Right ventricle myocardium inferior (tissue), 1 donor: Measurements from ENCODE around the gene MCF2L. TPM values are rescaled to one million over a fixed set of nuclear protein-coding genes. Genes with fewer than 3 reads are reported as not detected.
A peak's percentile ranks its signal among the peaks of the same experiment; 100 is the strongest.

Experiments used
- ATAC-seq: fragments of 200-7000 bp; cut with Tn5 transposase; one replicate; pipeline ENCODE4 v1.9.1; 2020; ENCODE audit warnings: mild to moderate bottlenecking, moderate library complexity
- DNase-seq: peaks from one replicate; pipeline ENCODE4 v3.0.0; 2021; ENCODE audit errors: missing footprints
- intact Hi-C: fragments of 100-400 bp; cut with DNase I; formaldehyde crosslinking; loops from one replicate; pipeline ENCODE4 v1.11.0; 2022
- total RNA-seq: library from RNA; stranded (reverse); fragmentation: NEBNext Ultra II Directional; extraction: Animal tissue kit (Norgen Biotek cat#: 25700); gene quantifications from one replicate; pipeline ENCODE4 v1.2.1, GENCODE V29; 2021
- donor health status: DM: no; HTN: yes; CAD: no; lungs with severe emphysema.

Gene MCF2L
- total RNA-seq, 1 donor from 2014 or later = 45.9 TPM

DNA sequence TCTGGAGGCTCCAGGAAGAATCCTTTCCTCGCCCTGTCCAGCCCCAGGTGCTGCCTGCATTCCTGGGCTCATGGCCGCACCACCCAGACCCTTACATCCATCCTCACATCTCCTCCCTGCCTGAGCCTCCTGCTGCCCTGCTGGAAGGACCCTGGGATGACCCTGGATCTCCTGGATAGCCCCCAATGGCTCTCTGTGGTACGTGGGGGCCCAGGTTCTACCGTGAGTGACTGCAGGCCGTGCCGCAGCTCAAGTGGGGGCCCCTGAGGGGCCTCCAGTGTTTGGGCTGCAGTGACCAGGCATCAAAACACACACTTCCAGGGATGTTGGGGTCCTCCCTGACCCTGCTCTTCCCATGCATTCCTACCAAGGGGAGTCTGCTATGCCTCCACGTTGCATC is 8.3 kb upstream of the MCF2L start:
- intact Hi-C loops = no loop called here
- DNase-seq = no peak
- ATAC-seq = no peak

DNA sequence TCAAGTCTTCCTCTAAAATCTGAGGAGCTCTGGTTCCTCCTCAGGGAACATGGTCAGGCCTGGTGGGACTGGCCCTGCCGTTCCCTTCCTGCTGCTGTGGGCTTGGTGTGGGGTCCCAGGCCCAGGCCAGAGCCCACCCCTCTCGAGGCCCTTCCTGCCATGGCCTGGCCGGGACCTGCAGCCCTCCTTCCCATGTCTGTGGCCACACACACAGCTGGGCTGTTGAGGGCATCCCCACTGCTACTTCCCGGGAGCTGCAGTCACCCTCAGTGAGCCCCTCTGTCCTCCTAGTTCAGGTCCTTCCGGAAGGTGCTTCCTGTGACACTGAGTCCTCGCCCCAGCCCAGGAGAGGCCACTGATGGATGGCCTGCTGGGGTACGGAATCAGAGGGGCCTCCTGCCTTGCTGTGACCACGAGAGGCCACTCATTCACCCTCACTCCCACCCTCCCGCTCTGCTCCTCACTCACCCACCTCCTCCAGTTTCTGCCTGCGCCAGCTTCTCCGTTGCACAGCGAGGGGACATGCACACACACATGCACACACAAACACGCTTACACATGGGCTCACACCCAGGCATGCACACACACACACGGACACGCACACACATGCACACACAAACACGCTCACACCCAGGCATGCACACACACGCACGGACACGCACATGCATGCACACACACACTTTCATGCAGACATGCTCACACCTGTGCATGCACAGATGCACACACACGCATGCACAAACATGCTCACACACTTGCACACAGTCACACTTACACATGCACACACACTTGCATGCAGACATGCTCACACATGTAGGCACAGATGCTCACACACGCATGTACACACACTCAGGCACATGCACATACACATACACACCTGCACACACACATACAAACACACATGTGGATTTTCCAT is 7.3 kb upstream of the MCF2L start:
- ATAC-seq (no peak), DNase-seq (no peak)
- intact Hi-C loops = no loop called here

DNA sequence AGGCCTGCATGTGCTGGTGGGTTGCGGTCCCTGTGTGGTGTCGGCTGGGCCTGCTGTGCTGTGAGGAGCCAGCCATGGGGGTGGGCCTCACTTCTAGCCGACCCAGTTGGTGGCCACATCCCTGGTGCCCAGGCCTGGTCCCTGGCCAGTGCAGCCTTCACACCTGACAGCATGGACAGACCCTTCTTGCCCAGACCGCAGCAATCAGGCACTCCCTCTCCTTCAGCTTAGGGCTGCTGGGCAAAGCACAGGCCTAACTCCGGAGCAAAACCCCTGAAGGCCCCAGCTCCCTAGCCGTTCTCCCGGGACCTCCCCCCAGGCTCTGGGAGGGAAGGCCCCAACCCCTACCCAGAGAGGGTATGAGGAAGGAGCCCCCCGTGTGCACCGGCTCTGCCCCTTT is 6.6 kb upstream of the MCF2L start:
- DNase-seq = no peak
- intact Hi-C loops = no loop called here
- ATAC-seq = no peak

DNA sequence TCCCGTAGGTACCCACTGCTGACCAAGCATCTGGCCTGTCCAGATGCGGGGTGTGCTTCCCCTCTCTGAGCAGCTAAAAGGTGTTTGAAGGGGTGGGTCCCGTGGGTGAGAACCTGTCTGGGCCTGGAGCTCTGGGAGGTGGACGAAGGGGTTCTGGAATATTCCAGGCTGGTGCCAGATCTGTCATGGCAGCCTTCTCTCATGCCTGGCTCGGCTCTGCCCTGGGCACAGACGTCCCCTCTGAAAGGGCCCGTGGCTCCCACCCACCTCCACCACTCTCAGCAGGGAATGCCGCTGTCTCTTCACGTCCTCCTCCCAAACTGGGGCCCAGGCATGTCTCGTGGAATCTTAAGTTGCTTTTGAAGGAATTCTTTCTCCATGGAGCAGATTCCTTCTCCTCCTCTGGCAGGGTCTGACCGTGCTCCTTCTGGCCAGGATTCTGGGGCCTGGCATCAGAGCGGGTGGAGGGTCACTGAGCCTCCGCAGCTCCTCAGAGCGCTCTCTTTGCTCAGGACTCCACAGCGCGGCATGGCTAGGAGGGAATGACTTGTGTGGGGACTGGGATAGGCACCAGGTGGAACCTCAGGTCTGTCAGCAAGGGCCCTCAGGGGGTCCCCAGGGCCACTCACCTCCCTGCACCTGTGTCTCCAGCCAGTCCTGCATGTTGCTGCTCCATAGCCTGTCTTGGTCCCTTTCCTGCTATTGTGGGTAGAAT is 5.9 kb upstream of the MCF2L start:
- DNase-seq = peak; percentile 26
- no peak for ATAC-seq
- intact Hi-C loops = no loop called here

DNA sequence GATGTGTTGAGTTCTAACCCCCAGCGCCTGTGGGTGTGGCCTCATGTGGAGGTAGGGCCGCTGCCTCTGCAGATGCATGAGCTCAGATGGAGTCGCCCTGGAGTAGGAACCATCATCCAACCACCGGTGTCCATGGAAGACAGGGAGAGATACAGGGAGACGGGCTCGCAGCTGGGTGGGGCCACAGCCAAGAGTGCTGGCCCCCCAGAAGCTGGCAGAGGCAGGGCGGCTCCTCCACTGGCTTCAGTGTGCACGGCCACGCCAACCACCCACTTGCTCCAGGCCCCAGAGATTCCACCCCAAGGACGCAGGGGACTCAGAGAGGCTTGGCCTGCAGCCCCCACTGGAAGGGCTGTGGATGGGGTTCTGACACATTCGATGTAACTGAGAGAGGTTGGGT is 5.4 kb upstream of the MCF2L start:
- intact Hi-C loops = no loop called here
- DNase-seq (peak; percentile 40), ATAC-seq (no peak)

DNA sequence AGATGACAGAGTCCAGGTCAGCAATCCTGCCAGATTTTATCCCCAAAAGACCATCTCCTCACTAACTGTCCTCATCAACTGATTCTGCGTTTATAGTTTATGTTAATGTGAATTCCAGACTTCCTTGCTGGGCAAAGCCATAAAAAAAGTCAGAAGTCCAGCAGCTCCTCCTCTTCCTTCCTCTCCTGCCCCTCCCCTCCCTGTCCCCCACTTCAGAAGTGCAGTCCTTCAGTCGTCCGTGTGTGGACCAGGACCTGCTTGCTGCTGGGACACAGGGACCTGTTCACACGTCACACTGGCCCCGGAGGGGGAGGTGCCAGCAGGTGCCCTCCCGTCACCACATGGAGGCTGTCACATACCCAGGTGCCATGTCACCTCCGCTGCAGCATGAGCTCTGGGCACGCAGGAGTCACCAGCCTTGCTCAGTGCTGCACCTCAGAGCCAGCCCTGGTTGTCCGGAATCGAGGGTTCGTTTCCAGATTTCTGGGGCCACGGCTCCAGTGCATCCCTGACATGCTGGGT is 4.0 kb upstream of the MCF2L start:
- DNase-seq = no peak
- intact Hi-C loops = no loop called here
- ATAC-seq = no peak

DNA sequence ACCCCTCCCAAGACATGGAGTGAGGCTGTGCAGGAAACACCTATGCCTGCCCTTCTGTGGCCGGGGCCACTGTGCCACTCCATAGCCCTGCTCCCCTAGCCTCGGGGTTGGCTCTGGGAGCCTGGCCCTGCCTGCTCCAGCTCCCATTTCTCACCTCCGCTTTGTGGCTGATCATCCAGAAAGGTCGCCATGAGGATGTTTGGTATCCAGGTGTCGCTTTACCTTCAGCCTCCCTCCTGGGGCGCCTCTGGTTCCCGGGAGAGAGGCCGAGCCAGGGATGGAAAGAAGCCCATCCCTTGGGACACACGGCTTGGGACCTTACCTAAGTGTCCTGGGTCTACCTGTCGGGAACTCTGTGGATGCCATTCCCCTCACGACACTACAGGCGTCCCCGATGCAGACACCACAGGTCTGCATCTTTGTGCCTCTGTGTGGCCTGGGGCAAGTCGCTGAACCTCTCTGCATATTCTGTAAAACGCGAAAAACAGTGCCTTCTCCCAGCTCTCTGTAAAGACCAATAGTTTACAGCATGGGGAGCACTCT is 3.4 kb upstream of the MCF2L start:
- ATAC-seq = no peak
- intact Hi-C loops = no loop called here

DNA sequence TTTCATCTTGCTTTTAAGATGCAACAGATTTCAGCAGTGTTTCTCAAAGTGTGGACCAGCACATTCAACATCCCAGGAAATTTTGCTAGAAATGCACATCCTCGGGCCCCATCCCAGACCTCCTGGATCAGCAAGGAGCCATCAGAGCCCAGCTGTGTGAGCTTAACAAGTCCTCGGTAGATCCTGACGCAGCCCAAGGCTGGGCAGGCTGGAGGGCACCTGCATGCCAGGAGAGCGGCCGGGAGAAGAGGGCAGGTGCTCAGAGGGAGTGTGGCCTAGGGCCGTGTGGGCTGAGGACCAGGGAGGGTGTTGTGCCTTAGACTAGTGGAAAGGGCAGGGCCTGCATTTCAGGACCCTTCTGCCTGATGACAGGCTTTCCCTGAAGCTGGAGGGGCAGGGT is 2.2 kb upstream of the MCF2L start:
- DNase-seq (no peak), ATAC-seq (no peak)
- intact Hi-C loops = no loop called here

More for the DNA sequence above, 3.4 kb upstream of the MCF2L start:
- no peak for DNase-seq

DNA sequence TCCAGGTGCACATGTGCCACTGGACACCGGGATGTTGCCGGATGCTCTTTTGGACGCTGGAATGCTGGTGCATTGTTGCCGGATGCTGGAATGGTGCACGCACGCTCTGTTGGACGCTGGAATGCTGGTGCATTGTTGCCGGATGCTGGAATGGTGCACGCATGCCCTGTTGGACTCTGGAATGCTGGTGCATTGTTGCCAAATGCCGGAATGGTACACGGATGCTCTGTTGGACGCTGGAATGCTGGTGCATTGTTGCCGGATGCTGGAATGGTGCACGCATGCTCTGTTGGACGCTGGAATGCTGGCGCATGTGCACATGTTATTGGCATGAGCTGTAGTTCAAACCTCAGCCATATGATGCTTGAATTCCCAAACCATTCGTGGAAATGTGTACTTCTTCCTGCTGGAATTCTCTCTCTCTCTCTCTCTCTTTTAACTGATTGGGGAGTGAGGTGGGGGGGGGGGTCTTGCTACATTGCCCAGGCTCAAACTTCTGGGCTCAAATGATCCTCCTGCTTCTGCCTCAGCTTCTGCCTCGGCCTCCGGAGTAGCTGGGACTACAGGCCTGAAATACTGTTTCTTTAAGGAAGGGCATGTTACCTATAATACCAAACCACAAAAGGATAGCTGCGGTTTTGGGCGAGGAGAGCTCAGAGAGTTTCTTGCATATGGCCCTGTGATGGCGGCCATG is 1.2 kb upstream of the MCF2L start:
- ATAC-seq = no peak
- intact Hi-C loops = no loop called here
- DNase-seq = no peak

DNA sequence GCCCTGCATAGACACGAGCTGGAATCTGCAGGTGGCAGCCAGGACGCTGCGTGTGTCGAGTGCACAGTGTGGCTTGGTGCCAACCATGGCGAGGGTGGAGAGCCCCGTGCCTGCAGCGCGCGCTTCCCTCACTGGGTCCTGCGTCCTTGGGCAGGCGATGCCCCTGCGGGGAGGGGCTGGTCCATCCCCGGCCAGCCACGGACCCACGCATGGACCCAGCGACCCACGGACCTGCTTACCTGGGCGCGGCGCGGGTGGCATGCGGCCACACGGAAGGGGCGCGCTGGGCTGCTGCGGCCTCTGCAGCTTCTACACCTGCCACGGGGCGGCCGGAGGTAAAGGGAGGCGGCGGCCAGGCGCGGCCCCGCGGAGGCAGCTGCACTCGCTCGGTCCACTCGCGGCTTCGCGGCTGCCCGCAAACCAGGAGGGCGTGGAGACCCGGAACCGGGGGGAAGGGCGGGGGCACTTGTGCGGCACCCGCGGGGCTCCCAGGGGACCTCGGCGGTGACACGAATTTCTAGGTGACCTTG is 569 bp upstream of the MCF2L start:
- ATAC-seq (peak; percentile 58), DNase-seq (no peak)
- intact Hi-C loops = no loop called here

DNA sequence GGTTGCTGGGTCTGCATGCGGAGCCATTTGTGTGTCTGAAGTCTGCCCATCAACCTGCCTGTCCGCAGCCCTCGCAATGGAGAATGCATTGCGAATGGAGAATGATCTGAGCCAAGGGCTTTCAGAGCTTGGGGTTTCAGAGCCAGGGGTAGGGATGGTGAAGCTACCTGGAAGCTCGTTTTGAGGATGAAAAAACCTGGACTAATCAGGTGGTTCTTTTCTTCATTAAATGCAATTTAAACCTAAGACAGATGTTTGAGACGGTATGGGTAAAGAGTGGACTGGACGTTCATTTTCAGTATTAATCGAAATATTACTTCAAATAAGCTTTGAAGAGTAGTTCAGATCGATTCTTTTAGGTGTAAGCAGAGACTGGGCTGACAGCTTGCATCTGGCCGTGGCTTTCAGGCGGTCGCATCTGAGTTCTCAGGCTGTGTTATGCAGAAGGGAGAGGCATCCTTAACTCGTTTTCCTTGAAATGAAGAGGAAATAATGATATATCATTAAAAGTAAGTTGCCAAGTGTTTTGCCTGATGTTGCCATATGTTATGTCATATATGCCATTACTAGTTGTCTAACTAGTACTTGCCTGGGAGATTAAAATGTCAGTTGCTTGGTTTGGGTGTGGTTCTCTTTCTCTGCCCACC is 801 bp downstream of the MCF2L start:
- DNase-seq (no peak), ATAC-seq (no peak)
- intact Hi-C loops = no loop called here

DNA sequence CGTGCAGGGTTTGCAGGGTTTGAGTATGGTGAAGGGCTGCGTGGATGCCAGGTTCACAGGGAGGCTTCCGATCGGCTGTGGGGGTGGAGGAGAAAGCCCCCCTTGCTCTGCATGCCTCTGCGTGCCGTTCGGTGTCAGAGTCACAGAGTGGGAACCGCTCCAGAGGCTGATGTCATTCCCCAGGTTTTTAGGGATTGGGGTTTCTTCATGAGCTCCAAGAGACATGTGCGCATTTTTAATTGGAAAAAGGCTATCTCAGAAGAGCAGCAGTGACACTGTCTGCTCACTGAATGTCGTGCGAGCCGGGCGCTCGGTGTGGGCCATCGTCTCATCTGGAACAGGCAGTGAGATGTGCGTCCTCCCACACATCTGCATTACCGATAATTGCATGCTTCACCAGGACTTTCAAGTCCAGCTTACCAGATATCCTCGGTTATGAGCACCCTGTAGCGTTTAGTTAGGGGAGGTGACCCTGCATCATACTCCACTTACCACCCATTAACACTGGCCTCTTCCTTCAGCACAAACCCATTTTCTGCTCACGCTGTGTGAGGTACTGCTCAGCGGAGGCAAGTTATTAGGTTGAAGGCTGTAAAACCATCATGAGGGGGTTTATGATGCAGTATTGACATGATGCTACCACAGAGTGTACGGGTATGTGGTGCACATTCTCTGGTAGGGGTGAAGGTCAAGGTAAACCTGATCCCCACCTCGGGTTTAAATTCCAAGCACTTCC is 1.7 kb downstream of the MCF2L start:
- DNase-seq (no peak), ATAC-seq (no peak)
- intact Hi-C loops = no loop called here

DNA sequence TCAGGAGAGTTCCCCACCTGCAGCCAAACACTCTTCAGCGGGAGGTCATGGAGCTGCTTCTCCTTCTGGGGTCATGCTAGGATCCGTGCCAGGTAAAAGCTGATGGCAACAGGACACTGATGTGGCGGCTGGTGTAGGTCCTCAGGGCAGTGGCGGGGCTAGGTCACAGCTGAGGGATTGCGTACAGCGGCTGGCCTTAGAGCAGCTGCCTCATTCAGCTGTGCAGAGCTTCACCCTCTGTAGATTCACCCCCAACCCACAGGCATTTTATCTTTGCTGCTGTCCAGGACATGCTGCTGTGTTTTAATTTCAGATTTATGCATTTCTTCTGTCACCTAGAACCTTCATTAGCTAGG is 2.3 kb downstream of the MCF2L start:
- ATAC-seq = no peak
- intact Hi-C loops = no loop called here
- DNase-seq = no peak

DNA sequence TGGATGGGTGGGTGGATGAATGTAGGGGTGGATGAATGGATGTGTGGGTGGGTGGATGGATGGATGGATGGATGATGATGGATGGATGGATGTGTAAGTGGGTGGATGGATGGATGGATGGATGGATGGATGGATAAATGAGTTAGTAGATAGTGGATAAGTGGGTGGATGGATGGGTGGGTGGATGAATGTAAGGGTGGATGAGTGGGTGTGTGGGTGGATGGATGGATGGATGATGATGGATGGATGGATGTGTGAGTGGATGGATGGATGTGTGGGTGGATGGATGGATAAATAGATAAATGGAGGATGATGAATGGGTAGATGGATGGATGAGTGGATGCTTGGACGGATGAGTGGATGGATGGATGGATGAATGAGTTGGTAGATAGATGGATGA is 3.2 kb downstream of the MCF2L start:
- intact Hi-C loops = no loop called here
- ATAC-seq (no peak), DNase-seq (no peak)

DNA sequence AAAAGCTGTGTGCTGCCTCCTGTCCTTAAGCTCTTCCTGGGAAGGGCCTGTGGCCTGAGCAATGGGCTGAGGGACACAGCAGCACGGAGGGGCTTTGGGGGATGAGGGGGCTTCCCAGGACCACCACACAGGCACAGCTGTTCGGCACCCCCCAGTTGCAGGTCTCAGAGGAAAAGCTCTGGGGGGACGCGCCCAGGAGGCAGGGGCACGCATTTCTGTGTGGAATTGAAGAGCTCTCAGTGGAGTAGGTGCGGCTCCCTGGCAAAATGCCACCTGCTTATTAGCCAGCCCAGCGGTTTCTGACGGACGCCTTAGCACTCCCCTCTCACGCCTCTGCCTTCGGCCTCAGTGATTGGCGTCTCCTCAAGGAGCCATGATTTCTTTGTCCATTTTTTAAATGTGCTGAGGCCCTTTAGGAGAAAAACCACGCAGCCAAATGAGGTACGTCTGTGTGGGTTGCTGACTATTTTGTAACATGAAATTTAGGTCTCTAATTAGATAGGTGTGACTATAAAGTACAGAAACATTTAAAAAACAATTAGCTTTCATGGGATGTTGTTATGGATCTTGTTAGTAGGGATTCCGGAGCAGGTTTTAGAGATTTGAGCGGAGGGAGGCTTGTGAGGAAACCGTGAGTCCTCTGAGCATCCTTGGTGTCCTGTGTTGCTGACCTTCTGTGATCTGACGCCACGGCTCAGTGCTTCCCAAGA is 4.0 kb downstream of the MCF2L start:
- ATAC-seq = no peak
- intact Hi-C loops = no loop called here
- DNase-seq = no peak

DNA sequence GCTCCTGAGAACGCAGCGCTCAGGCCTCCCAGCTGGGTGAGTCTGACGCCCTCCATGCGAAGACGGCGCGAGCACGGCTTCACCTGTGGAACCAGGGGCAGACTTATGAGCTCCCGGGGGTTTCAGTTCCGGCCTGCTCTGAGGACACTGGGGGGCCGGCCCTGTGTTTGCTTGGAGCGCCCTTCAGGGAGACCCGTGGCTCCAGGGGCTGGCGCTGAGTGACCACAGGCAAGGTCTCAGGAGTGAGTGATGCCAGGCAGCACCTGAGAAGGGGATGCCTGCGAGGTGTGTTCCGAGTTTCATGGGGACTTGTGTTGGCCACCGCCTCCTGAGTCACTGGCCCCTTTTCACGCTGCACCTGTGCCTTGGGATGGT is 4.5 kb downstream of the MCF2L start:
- intact Hi-C loops = no loop called here
- ATAC-seq (no peak), DNase-seq (no peak)

DNA sequence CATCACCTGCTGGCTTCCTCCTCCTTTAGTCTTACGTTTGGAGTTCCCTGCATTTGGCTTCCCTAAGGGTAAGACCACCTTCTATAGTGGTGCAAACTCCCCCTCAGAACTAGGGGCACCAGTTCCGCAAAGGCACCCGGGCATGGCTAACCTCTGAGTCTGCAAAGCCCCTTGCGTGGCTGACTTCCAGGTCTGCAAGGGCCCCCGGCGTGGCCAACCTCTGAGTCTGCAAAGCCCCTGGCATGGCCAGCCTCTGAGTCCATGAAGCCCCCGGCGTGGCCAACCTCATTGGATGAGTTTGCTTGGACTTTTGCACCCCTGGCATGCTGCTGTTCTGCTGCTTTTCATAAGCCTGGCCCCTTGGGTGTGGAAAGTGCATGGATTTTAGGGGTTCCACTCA is 5.1 kb downstream of the MCF2L start:
- ATAC-seq = no peak
- intact Hi-C loops = no loop called here
- no peak for DNase-seq
